ENCODE measurements around the gene LIMK2.

DNA sequence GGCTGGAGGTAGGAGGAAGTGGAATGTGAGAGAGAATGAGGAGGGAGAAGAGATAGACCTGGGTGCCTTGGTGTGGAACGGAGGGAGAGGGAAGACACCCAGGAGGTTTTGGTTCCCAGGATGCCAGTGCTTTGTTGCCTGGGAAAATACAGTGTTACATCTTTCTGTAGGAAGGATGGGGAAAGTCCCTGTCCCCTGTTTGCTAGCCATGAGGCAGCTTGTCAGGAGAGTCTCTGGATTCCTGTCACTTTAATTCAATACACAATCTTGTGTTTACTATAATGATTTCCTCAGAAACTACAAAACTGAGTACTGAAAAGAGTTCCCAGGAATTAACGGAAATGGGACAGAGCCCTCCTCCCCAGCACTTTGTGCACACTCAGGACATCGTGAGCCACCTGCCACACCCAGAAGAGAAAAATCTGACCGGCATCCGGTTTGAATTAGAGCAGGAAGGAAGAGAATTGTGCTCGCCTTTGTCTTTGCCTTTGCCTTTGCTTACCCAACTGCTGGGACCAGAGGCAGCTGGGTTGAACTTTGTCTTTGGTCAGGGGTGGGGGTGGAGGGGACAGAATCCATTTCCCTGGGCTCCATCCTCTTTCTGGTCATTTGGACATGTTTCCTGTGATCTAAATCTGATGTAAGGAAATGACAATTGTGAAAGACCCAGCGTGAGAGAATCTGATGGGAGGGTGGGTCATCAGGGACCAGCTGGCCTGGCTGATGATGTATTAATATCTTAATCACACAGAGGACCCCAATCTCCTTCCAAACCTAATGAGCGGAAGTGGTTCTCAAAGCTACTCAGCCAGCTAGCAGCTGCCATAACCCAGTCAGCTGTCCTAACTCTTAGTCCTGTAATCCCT is 1.3 kb upstream of the LIMK2 start:
- TF ChIP-seq, protein P1, sequence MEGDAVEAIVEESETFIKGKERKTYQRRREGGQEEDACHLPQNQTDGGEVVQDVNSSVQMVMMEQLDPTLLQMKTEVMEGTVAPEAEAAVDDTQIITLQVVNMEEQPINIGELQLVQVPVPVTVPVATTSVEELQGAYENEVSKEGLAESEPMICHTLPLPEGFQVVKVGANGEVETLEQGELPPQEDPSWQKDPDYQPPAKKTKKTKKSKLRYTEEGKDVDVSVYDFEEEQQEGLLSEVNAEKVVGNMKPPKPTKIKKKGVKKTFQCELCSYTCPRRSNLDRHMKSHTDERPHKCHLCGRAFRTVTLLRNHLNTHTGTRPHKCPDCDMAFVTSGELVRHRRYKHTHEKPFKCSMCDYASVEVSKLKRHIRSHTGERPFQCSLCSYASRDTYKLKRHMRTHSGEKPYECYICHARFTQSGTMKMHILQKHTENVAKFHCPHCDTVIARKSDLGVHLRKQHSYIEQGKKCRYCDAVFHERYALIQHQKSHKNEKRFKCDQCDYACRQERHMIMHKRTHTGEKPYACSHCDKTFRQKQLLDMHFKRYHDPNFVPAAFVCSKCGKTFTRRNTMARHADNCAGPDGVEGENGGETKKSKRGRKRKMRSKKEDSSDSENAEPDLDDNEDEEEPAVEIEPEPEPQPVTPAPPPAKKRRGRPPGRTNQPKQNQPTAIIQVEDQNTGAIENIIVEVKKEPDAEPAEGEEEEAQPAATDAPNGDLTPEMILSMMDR (IDR thresholded peaks at IDR 0.05 in 2 of 3, conservative IDR thresholded peaks at IDR 0.05 in 1 of 3; ENCODE audit: control insufficient read depth in 2 of 3, extremely low read depth in 1 of 3, insufficient read depth in 1 of 3, low read depth in 3 of 3, low read length in 3 of 3): no peak
- TF ChIP-seq EP300 (IDR thresholded peaks at IDR 0.05; ENCODE audit: borderline replicate concordance in 1 of 2, control insufficient read depth in 1 of 2, low read depth in 2 of 2, low read length in 2 of 2): no peak
- TF ChIP-seq, protein P2, sequence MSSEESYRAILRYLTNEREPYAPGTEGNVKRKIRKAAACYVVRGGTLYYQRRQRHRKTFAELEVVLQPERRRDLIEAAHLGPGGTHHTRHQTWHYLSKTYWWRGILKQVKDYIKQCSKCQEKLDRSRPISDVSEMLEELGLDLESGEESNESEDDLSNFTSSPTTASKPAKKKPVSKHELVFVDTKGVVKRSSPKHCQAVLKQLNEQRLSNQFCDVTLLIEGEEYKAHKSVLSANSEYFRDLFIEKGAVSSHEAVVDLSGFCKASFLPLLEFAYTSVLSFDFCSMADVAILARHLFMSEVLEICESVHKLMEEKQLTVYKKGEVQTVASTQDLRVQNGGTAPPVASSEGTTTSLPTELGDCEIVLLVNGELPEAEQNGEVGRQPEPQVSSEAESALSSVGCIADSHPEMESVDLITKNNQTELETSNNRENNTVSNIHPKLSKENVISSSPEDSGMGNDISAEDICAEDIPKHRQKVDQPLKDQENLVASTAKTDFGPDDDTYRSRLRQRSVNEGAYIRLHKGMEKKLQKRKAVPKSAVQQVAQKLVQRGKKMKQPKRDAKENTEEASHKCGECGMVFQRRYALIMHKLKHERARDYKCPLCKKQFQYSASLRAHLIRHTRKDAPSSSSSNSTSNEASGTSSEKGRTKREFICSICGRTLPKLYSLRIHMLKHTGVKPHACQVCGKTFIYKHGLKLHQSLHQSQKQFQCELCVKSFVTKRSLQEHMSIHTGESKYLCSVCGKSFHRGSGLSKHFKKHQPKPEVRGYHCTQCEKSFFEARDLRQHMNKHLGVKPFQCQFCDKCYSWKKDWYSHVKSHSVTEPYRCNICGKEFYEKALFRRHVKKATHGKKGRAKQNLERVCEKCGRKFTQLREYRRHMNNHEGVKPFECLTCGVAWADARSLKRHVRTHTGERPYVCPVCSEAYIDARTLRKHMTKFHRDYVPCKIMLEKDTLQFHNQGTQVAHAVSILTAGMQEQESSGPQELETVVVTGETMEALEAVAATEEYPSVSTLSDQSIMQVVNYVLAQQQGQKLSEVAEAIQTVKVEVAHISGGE (CRISPR knock-in tag; IDR thresholded peaks at IDR 0.05): no peak
- TF ChIP-seq BMI1 (IDR thresholded peaks at IDR 0.05; ENCODE audit: borderline replicate concordance): no peak
- no peak for TF ChIP-seq RB1 (IDR thresholded peaks at IDR 0.05; ENCODE audit: borderline replicate concordance)
- TF ChIP-seq POLR2A (IDR thresholded peaks at IDR 0.05; ENCODE audit: low read depth, low read length): no peak
- no peak for TF ChIP-seq RAD21 (IDR thresholded peaks at IDR 0.05; ENCODE audit: insufficient read depth, low read depth, low read length)
- no peak for TF ChIP-seq EGR1 (IDR thresholded peaks at IDR 0.05; ENCODE audit: borderline replicate concordance in 1 of 2, low read depth in 2 of 2, low read length in 2 of 2)
- no peak for TF ChIP-seq MEF2A (IDR thresholded peaks at IDR 0.05; ENCODE audit: insufficient read depth, low read depth, low read length)
- TF ChIP-seq SMARCA5 (IDR thresholded peaks at IDR 0.05): no peak

Data from GM12878 (cell line).